Gastrocnemius medialis (tissue), 4 donors: Measurements from ENCODE around the gene MAP3K20. TPM values are rescaled to one million over a fixed set of nuclear protein-coding genes. Genes with fewer than 3 reads are reported as not detected.
"Not testable (repeated sequence)": the region's sequence is repeated elsewhere in the genome, so short reads cannot be mapped to it uniquely, and the experiment has no call there.

Experiments used
- ATAC-seq, 2 donors: fragments of 150-250 bp; one replicate each; pipeline ENCODE4 v1.9.1; 2016
- DNase-seq, 2 donors: peaks; one replicate each; pipeline ENCODE4 v3.0.0-alpha.2; 2019
- H3K27ac ChIP-seq, 4 donors: fragments of 200-600 bp; sonication (generic); 1 replicate in 1 of 4; 2 replicates in 3 of 4; pipeline ENCODE4 v1.5.1; 2016 to 2018; ENCODE audit warnings: mild to moderate bottlenecking in 2 of 4, moderate library complexity in 1 of 4
- H3K27me3 ChIP-seq, 3 donors: fragments of 200-600 bp; sonication (generic) in 2 of 3; 1 replicate in 1 of 3; 2 replicates in 2 of 3; pipeline versions ENCODE4 v1.5.1 to v1.6.0; 2016 to 2019; ENCODE audit warnings: mild to moderate bottlenecking in 1 of 3, moderate library complexity in 1 of 3
- H3K36me3 ChIP-seq, 2 donors: fragments of 200-600 bp; sonication (generic) in 1 of 2; one replicate each; pipeline ENCODE4 v1.5.1; 2017 to 2018
- H3K4me1 ChIP-seq, 2 donors: fragments of 200-600 bp; sonication (generic) in 1 of 2; one replicate each; pipeline ENCODE4 v1.5.1; 2016 to 2017; ENCODE audit warnings: mild to moderate bottlenecking in 2 of 2
- H3K4me3 ChIP-seq, 4 donors: fragments of 200-600 bp; sonication (generic) in 3 of 4; 1 replicate in 1 of 4; 2 replicates in 3 of 4; pipeline ENCODE4 v1.5.1; 2016 to 2019; ENCODE audit warnings: mild to moderate bottlenecking in 2 of 4
- H3K9me3 ChIP-seq, 3 donors: fragments of 200-600 bp; sonication (generic) in 2 of 3; 1 replicate in 1 of 3; 2 replicates in 2 of 3; pipeline ENCODE4 v1.5.1; 2016 to 2019
- POLR2A ChIP-seq, 2 donors: fragments of 450-650 bp; IDR thresholded peaks; one replicate each; pipeline ENCODE4 v1.6.1; 2017; ENCODE audit warnings: antibody characterized with exemption in 2 of 2, mild to moderate bottlenecking in 2 of 2, moderate library complexity in 2 of 2
- in situ Hi-C, 4 donors: fragments of 200-750 bp; cut with MboI; loops; one replicate each; pipeline versions ENCODE4 v1.15.0 to v1.8.0; 2017; ENCODE audit warnings: low sequenced_read_pairs in 4 of 4
- intact Hi-C: fragments of 100-400 bp; cut with DNase I; formaldehyde crosslinking; loops from one replicate; pipeline ENCODE4 v1.15.1; 2023; ENCODE audit warnings: low total_unique reads
- total RNA-seq, 4 donors: library from RNA; depleted of rRNA; stranded (reverse); fragments of >200 nt; gene quantifications; one replicate each; pipeline versions ENCODE4 v1.1.0 to v1.2.3, GENCODE V29; 2016
- TF ChIP-seq, protein P1 (sequence below), 5 experiments: fragments of 450-650 bp in 3 of 5; fragments of 200-600 bp in 2 of 5; sonication (generic) in 2 of 5; IDR thresholded peaks in 4 of 5; conservative IDR thresholded peaks in 1 of 5; 1 replicate in 4 of 5; 2 replicates in 1 of 5; pipeline ENCODE4 v1.5.1; 2016 to 2019; ENCODE audit warnings: antibody characterized with exemption in 5 of 5, mild to moderate bottlenecking in 3 of 5, moderate library complexity in 3 of 5

The MAP3K20 gene
- total RNA-seq, 4 donors from 2014 or later, result 225 to 517 (median 280) TPM

DNA sequence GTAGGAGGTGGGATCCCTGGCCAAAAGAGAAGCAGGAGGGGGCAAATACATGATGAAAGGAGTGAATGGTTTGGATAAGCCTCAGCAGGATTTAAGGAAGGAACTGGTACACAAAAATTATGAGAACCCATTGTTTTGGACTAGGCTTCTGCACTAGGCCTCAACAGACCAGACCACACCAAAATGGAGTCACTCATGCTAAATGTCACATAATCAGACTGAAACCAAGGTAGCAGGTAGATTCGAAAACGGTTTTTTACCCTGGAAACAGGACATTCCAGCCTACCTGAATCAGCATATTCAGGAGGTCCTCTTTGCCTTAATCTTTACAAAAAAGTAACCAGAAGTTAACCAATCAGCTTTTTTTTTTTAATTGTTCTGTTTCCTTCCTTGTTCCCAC is 229.7 kb downstream of the MAP3K20 start:
- H3K36me3 ChIP-seq, result no peaks in the 10 kb centered on the region
- no peaks in the 10 kb centered on the region for H3K27me3 ChIP-seq
- H3K9me3 ChIP-seq, result no peaks in the 10 kb centered on the region
- TF ChIP-seq POLR2A (IDR thresholded peaks at IDR 0.05), result no peak
- TF ChIP-seq, protein P1, sequence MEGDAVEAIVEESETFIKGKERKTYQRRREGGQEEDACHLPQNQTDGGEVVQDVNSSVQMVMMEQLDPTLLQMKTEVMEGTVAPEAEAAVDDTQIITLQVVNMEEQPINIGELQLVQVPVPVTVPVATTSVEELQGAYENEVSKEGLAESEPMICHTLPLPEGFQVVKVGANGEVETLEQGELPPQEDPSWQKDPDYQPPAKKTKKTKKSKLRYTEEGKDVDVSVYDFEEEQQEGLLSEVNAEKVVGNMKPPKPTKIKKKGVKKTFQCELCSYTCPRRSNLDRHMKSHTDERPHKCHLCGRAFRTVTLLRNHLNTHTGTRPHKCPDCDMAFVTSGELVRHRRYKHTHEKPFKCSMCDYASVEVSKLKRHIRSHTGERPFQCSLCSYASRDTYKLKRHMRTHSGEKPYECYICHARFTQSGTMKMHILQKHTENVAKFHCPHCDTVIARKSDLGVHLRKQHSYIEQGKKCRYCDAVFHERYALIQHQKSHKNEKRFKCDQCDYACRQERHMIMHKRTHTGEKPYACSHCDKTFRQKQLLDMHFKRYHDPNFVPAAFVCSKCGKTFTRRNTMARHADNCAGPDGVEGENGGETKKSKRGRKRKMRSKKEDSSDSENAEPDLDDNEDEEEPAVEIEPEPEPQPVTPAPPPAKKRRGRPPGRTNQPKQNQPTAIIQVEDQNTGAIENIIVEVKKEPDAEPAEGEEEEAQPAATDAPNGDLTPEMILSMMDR (IDR thresholded peaks at IDR 0.05 in 4 of 5, conservative IDR thresholded peaks at IDR 0.05 in 1 of 5), result no peak
- intact Hi-C loops, result no loop called here
- H3K4me3 ChIP-seq, result no peak overlapping the region
- in situ Hi-C loops, result no loop called here
- no peak overlapping the region for H3K27ac ChIP-seq
- DNase-seq, result no peak
- H3K4me1 ChIP-seq, result no peaks in the 10 kb centered on the region
- no peak for ATAC-seq

DNA sequence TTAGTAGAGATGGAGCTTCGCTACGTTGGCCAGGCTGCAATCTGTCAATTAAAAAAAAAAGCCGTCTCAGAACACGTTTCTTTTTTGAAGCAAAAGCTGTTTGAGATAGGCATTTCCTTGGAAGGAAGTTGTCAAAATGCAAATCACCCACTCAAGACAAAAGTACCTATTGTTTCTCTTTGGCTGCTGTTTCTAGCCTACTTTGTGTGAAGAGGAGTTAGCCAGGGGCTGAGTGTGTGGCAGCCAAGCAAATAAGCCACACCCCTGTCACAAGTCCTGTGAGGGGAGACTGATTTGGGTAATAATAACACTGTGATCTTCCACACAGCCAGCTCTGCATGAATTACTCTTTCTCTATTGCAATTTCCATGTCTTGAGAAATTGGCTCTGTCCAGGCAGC is 231.6 kb downstream of the MAP3K20 start:
- DNase-seq, result no peak
- ATAC-seq, result no peak
- no peaks in the 10 kb centered on the region for H3K36me3 ChIP-seq
- no peak overlapping the region for H3K27ac ChIP-seq
- TF ChIP-seq POLR2A (IDR thresholded peaks at IDR 0.05), result no peak
- TF ChIP-seq, protein P1 (IDR thresholded peaks at IDR 0.05 in 4 of 5, conservative IDR thresholded peaks at IDR 0.05 in 1 of 5), result no peak
- intact Hi-C loops, result no loop called here
- in situ Hi-C loops, result no loop called here
- no peaks in the 10 kb centered on the region for H3K4me1 ChIP-seq
- H3K27me3 ChIP-seq, result no peaks in the 10 kb centered on the region
- no peak overlapping the region for H3K4me3 ChIP-seq
- no peaks in the 10 kb centered on the region for H3K9me3 ChIP-seq

DNA sequence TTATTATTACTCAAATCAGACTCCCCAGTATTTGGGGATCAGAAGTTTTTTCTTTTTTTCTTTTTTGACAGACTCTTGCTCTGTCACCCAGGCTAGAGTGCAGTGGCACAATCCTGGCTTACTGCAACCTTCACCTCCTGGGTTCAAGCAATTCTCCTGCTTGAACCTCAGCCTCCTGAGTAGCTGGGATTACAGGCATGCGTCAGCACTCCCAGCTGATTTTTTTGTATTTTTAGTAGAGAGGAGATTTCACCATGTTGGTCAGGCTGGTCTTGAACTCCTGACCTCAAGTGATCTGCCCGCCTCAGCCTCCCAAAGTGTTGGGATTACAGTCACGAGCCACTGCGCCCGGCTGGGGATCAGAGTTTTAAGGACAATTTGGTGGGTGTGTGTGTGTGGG is 233.7 kb downstream of the MAP3K20 start:
- ATAC-seq, H3K4me3 ChIP-seq: not testable (repeated sequence)

DNA sequence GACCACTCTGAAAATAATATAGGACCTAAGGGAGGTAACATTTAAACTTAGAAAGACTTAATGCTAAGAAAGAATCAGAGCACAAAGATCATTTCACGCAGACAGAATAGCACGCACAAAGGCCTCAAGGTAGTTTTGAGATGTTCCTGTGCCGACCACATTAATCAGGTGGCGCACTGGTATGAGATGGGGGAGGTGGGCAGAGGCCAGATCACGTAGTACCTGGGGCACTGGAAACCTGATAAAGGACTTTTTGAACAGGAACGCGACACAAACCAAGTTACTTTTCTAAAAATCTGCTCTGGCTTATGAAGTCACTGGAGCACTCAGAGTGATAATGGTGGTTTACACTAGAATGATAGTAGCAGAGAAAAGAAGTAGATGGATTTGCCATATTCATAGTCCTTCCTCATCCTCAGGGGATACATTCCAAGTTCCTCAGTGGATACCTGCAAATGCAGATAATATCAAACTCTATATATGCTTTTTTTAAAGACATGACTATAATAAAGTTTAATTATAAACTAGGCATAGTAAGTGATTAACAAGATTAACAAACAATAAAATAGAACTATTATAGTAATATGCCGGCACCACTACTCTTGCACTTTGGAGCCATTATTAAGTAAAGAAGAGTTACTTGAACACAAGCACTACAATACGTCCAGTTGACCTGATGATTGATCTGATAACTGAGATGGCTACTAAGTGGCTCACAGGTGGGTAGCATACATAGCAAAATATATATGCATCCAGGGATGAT is 236.4 kb downstream of the MAP3K20 start:
- Histone ChIP-seq H3K27me3 (no peaks in the 10 kb centered on the region), H3K4me3 (no peak overlapping the region), H3K4me1 (no peaks in the 10 kb centered on the region), H3K9me3 (peaks cover 0 to 6% (median 0%) of the 10 kb centered on the region in 3 donors), H3K27ac (no peak overlapping the region), H3K36me3 (no peaks in the 10 kb centered on the region)
- intact Hi-C loops (no loop called here), in situ Hi-C loops (no loop called here)
- ATAC-seq, result no peak
- TF ChIP-seq, protein P1 (IDR thresholded peaks at IDR 0.05 in 4 of 5, conservative IDR thresholded peaks at IDR 0.05 in 1 of 5), result no peak
- TF ChIP-seq POLR2A (IDR thresholded peaks at IDR 0.05), result no peak
- no peak for DNase-seq

More for the DNA sequence above, 233.7 kb downstream of the MAP3K20 start:
- H3K4me1 ChIP-seq, H3K27me3 ChIP-seq, DNase-seq, H3K36me3 ChIP-seq, in situ Hi-C loops, H3K9me3 ChIP-seq, intact Hi-C loops, H3K27ac ChIP-seq: not testable (repeated sequence)
